Suprapubic skin (tissue), 4 donors: ENCODE measurements around the gene COPS3.

ENCODE experiments used
- EP300 ChIP-seq: sonication (generic); formaldehyde crosslinking; IDR thresholded peaks from one replicate; pipeline ENCODE4 v1.6.1; 2017; ENCODE audit warnings: antibody characterized with exemption
- POLR2A ChIP-seq, 2 donors: fragments of 450-650 bp; IDR thresholded peaks; one replicate each; pipeline ENCODE4 v1.6.1; 2017; ENCODE audit warnings: antibody characterized with exemption in 2 of 2, mild to moderate bottlenecking in 2 of 2, moderate library complexity in 2 of 2
- POLR2AphosphoS5 ChIP-seq, 3 donors: sonication (generic); formaldehyde crosslinking; IDR thresholded peaks; one replicate each; pipeline ENCODE4 v1.6.1; 2017; ENCODE audit warnings: antibody characterized with exemption in 3 of 3
- TF ChIP-seq, protein P1 (sequence below), 2 donors: fragments of 200-600 bp in 1 of 2; fragments of 450-650 bp in 1 of 2; sonication (generic) in 1 of 2; IDR thresholded peaks; one replicate each; pipeline ENCODE4 v1.5.1; 2016 to 2019; ENCODE audit warnings: antibody characterized with exemption in 2 of 2, mild to moderate bottlenecking in 1 of 2, moderate library complexity in 1 of 2

DNA sequence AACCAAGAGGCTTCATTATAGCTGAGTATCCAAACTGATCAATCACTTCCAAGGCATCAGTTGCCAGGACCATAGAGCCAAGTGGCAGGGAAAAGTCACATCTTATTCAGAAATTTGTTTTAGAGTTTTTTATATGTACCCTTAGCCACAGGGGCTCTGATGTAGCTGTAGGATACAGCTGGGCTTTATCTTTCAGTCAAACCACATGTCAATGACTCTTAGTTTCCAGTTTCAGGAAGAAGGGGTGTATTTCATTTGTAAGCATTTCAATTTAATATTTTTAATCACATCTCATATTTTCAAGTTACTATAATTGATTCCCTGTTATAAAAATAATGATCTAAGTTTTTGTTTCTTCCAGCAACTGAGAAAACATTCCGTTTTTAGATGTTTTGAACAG lies 41.2 kb downstream of the COPS3 start:
- TF ChIP-seq, protein P1, sequence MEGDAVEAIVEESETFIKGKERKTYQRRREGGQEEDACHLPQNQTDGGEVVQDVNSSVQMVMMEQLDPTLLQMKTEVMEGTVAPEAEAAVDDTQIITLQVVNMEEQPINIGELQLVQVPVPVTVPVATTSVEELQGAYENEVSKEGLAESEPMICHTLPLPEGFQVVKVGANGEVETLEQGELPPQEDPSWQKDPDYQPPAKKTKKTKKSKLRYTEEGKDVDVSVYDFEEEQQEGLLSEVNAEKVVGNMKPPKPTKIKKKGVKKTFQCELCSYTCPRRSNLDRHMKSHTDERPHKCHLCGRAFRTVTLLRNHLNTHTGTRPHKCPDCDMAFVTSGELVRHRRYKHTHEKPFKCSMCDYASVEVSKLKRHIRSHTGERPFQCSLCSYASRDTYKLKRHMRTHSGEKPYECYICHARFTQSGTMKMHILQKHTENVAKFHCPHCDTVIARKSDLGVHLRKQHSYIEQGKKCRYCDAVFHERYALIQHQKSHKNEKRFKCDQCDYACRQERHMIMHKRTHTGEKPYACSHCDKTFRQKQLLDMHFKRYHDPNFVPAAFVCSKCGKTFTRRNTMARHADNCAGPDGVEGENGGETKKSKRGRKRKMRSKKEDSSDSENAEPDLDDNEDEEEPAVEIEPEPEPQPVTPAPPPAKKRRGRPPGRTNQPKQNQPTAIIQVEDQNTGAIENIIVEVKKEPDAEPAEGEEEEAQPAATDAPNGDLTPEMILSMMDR (IDR thresholded peaks at IDR 0.05), result no peak
- TF ChIP-seq POLR2A (IDR thresholded peaks at IDR 0.05), result no peak
- TF ChIP-seq POLR2AphosphoS5 (IDR thresholded peaks at IDR 0.05), result no peak
- TF ChIP-seq EP300, result no peak
